Osteoblast (primary cell): Measurements from ENCODE around the gene SEMA3C. TPM values are rescaled to one million over a fixed set of nuclear protein-coding genes. Genes with fewer than 3 reads are reported as not detected.

ENCODE experiments used
- DNase-seq: peaks from one replicate; pipeline ENCODE4 v3.0.0; 2011; ENCODE audit warnings: low spot score, mixed read lengths; ENCODE audit not compliant: insufficient read length; ENCODE audit errors: missing footprints
- H2AFZ ChIP-seq: 2 replicates; pipeline ENCODE4 v1.6.0; 2011; ENCODE audit warnings: mild to moderate bottlenecking, low read length
- H3K27ac ChIP-seq: 2 replicates; pipeline ENCODE4 v1.5.1; 2011; ENCODE audit warnings: mild to moderate bottlenecking, low read depth, low read length, moderate library complexity
- H3K27me3 ChIP-seq: 2 replicates; pipeline ENCODE4 v1.6.0; 2012; ENCODE audit warnings: mild to moderate bottlenecking, control low read depth, inconsistent platforms, low read length, moderate library complexity; ENCODE audit not compliant: insufficient read depth
- H3K36me3 ChIP-seq: 2 replicates; pipeline ENCODE4 v1.5.1; 2011; ENCODE audit warnings: mild to moderate bottlenecking, low read length, control low read depth, moderate library complexity; ENCODE audit not compliant: insufficient read depth
- H3K4me1 ChIP-seq: 2 replicates; pipeline ENCODE4 v1.5.1; 2011; ENCODE audit warnings: mild to moderate bottlenecking, low read length, control low read depth, moderate library complexity; ENCODE audit not compliant: insufficient read depth
- H3K4me2 ChIP-seq: 2 replicates; pipeline ENCODE4 v1.6.0; 2011; ENCODE audit warnings: mild to moderate bottlenecking, low read length; ENCODE audit not compliant: insufficient read depth
- H3K4me3 ChIP-seq: fragments of 200-600 bp; sonication (generic); 3 replicates; pipeline ENCODE4 v1.5.1; 2012; ENCODE audit warnings: mild to moderate bottlenecking, low read length, inconsistent platforms; ENCODE audit not compliant: insufficient read depth
- H3K79me2 ChIP-seq: 2 replicates; pipeline ENCODE4 v1.6.0; 2012; ENCODE audit warnings: mild to moderate bottlenecking, low read length, control low read depth, inconsistent platforms; ENCODE audit not compliant: insufficient read depth
- H3K9me3 ChIP-seq: 2 replicates; pipeline ENCODE4 v1.5.1; 2011; ENCODE audit warnings: low read depth, low read length, control low read depth
- H4K20me1 ChIP-seq: 2 replicates; pipeline ENCODE4 v1.6.0; 2012; ENCODE audit warnings: mild to moderate bottlenecking, low read length, control low read depth; ENCODE audit not compliant: insufficient read depth
- CTCF ChIP-seq: IDR thresholded peaks from 2 replicates; pipeline ENCODE4 v1.5.1; 2011; ENCODE audit warnings: mild to moderate bottlenecking, low read depth, low read length, moderate library complexity; ENCODE audit errors: extremely low read depth
- total RNA-seq: library from RNA; depleted of rRNA; stranded (reverse); fragments of >200 nt; gene quantifications from 2 replicates; pipeline ENCODE4 v1.2.3, GENCODE V29; 2012

SEMA3C gene
- total RNA-seq, 1 donor: 388 TPM

- H4K20me1 ChIP-seq: no peaks in the 10 kb centered on the region
- H3K9me3 ChIP-seq: no peaks in the 10 kb centered on the region
- no peaks in the 10 kb centered on the region for H3K27me3 ChIP-seq
- no peak overlapping the region for H3K4me2 ChIP-seq
- no peaks in the 10 kb centered on the region for H3K4me1 ChIP-seq
- H2AFZ ChIP-seq: no peak overlapping the region
- TF ChIP-seq CTCF: no peak
- peaks cover 63% of the 10 kb centered on the region for H3K36me3 ChIP-seq
- H3K79me2 ChIP-seq: no peaks in the 10 kb centered on the region
- no peak overlapping the region for H3K4me3 ChIP-seq
- no peak for DNase-seq
- no peak overlapping the region for H3K27ac ChIP-seq
Measured at GRCh38 chr7:80748363-80749042, 170.3 kb downstream of the SEMA3C start.

DNA sequence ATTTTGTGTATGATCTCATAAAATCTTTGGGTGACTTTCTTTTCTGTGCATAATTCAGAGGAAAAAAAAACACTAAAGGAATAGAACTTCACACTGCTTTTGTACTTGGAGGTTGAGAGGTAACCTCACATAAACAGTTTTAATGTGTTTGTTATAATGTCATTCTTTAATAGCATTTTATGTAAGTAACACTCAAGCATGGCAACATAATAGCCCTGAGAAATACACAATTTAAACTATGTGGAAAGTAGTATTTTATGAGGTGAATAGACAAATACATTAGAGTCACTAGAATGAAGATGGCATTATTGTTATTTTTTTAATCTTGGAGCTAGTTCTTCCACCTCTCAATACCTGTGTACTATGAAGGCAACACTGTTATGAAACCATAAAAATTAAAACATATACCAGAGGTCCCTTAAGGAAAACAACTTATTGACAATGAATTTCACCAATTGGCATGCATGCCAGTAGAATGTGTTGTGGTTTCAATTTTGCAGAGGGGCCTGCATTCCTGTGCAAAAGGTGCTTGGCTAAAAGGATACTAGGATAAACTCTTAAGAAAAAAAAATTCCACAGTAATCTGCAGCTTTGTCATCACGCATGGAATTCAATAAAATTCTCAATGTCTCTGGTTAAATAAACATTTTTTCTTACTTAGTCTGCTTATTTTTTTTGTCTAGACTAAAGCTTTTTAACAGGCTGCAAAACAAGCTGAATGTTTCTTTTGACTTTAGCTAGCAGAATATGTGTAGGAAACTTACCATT, 177.9 kb downstream of the SEMA3C start:
- H4K20me1 ChIP-seq: no peaks in the 10 kb centered on the region
- no peaks in the 10 kb centered on the region for H3K27me3 ChIP-seq
- no peak for TF ChIP-seq CTCF
- H3K4me3 ChIP-seq: peak overlapping the region; percentile 11
- H3K79me2 ChIP-seq: no peaks in the 10 kb centered on the region
- H3K4me1 ChIP-seq: peaks cover 20% of the 10 kb centered on the region
- H3K9me3 ChIP-seq: no peaks in the 10 kb centered on the region
- H3K4me2 ChIP-seq: peak overlapping the region; percentile 42
- peak overlapping the region; percentile 57 for H3K27ac ChIP-seq
- DNase-seq: no peak
- H2AFZ ChIP-seq: no peak overlapping the region
- H3K36me3 ChIP-seq: peaks cover 16% of the 10 kb centered on the region

DNA sequence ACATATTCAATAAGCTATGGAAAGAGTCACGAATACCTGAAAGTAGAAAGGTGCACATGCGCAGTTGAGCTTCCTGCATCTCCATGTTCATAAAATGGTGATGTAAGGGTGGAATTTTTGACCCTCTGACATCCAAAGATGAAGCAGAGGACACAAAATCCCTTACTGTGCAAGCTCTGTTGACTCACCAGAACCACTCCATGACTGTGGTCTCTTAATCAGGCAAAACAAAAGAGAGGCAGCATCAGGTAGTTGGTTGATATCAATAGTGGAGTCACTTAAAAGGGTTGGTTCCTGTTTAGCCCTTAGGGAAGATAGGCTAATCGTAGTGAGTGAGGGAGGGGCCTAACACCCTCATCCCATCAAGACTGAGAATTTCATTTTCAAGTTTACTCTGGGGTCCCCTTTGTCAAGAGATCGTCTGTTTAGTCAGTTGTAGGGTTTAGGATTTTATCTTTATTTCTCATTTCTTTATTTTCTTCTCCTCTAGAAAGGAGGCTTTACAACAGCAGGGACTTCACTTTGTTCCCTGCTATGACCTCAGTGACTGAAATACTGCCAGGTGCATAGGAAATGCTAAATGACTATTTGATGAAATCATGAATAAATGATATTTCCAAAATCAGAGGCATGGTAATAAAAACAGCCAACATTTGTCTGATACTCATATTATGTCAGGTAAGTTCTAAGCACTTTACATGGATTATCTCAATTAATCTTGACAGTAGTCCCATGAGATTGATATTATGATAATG, 182.3 kb downstream of the SEMA3C start:
- Histone ChIP-seq H4K20me1 (no peaks in the 10 kb centered on the region), H3K27ac (no peak overlapping the region), H3K4me1 (peaks cover 11% of the 10 kb centered on the region), H3K9me3 (no peaks in the 10 kb centered on the region), H3K4me2 (no peak overlapping the region), H2AFZ (no peak overlapping the region), H3K36me3 (no peaks in the 10 kb centered on the region), H3K79me2 (no peaks in the 10 kb centered on the region), H3K4me3 (no peak overlapping the region), H3K27me3 (no peaks in the 10 kb centered on the region)
- DNase-seq: no peak
- TF ChIP-seq CTCF: no peak

- no peaks in the 10 kb centered on the region for H3K36me3 ChIP-seq
- no peak overlapping the region for H3K27ac ChIP-seq
- DNase-seq: no peak
- no peaks in the 10 kb centered on the region for H4K20me1 ChIP-seq
- H3K4me2 ChIP-seq: no peak overlapping the region
- no peaks in the 10 kb centered on the region for H3K27me3 ChIP-seq
- no peak for TF ChIP-seq CTCF
- no peaks in the 10 kb centered on the region for H3K9me3 ChIP-seq
- H3K4me1 ChIP-seq: no peaks in the 10 kb centered on the region
- no peak overlapping the region for H2AFZ ChIP-seq
- H3K79me2 ChIP-seq: no peaks in the 10 kb centered on the region
- no peak overlapping the region for H3K4me3 ChIP-seq
Measured at GRCh38 chr7:80735330-80735729, 183.5 kb downstream of the SEMA3C start.
